Thyroid gland (tissue), 4 donors: Measurements from ENCODE around the gene C2orf42.

Source experiments
- CTCF ChIP-seq, 6 experiments: fragments of 200-600 bp in 3 of 6; fragments of 450-650 bp in 3 of 6; sonication (generic) in 3 of 6; IDR thresholded peaks; one replicate each; pipeline ENCODE4 v1.5.1; 2016 to 2019; ENCODE audit warnings: antibody characterized with exemption in 6 of 6, mild to moderate bottlenecking in 2 of 6, inconsistent platforms in 1 of 6, moderate library complexity in 1 of 6
- POLR2A ChIP-seq, 2 donors: fragments of 450-650 bp; IDR thresholded peaks; one replicate each; pipeline ENCODE4 v1.6.1; 2017; ENCODE audit warnings: antibody characterized with exemption in 2 of 2, mild to moderate bottlenecking in 2 of 2, moderate library complexity in 1 of 2

GRCh38 chr2:70141902-70142589 is 48.8 kb downstream of the C2orf42 start:
- peak; percentile 91 to 92 for TF ChIP-seq POLR2A (IDR thresholded peaks at IDR 0.05)
- peak in 1 of 6 experiments; percentile 11 for TF ChIP-seq CTCF (IDR thresholded peaks at IDR 0.05)
